ENCODE data around the gene THOC7. TPM values are rescaled to one million over a fixed set of nuclear protein-coding genes. Genes with fewer than 3 reads are reported as not detected.

Gene THOC7
- total RNA-seq, 1 experiment from 2014 or later, result 41.8 TPM

- Histone ChIP-seq H3K36me3 (ENCODE audit: low read depth, low read length) (no peaks in the 10 kb centered on the region), H3K4me2 (ENCODE audit: low read length) (peak overlapping the region; percentile 86), H3K9me2 (replicated peaks; ENCODE audit: low read length) (no peaks in the 10 kb centered on the region), H3K9ac (ENCODE audit: low read length) (peak overlapping the region; percentile 86), H3K27me3 (ENCODE audit: low read length) (no peaks in the 10 kb centered on the region), H3K4me1 (ENCODE audit: insufficient read depth, low read length) (0 out of 2 replicates have a peak, but pooled peaks cover 5% of the 10 kb centered on the region), H3K9me3 (ENCODE audit: low read length) (no peaks in the 10 kb centered on the region), H3K4me3 (ENCODE audit: low read length) (peak overlapping the region; percentile 76), H4K20me1 (ENCODE audit: low read length) (no peaks in the 10 kb centered on the region), H3K27ac (ENCODE audit: low read length) (peak overlapping the region; percentile 25), H3F3A (ENCODE audit: low read length, unreplicated experiment) (no peaks in the 10 kb centered on the region), H2AFZ (ENCODE audit: low read length) (peak overlapping the region; percentile 48), H3K79me2 (ENCODE audit: low read length) (peaks cover 75% of the 10 kb centered on the region)
- ChIA-PET POLR2A (ENCODE audit: unreplicated experiment) (no interaction called here), CTCF (no interaction called here)
- ATAC-seq (peak; percentile 58), DNase-seq (no peak)
- TF ChIP-seq EZH2 (IDR thresholded peaks at IDR 0.05; ENCODE audit: low read length, unreplicated experiment), result no peak
- TF ChIP-seq CTCF (conservative IDR thresholded peaks at IDR 0.05; ENCODE audit: low read depth, low read length), result no peak
- TF ChIP-seq EZH2phosphoT487 (IDR thresholded peaks at IDR 0.05; ENCODE audit: borderline replicate concordance, low read length), result no peak
- intact Hi-C loops (cut with micrococcal nuclease), result loop anchor here (5.0 kb wide), 2 partner anchors 48 to 128 kb away; partner anchors contain the start of gene SCAANT1
- no TSS peak for BruUV-seq (replicated peaks)
These were observed 681 bp upstream of the THOC7 start for GRCh38 chr3:63864008-63864964.

GRCh38 chr3:63862804-63863149 lies 828 bp downstream of the THOC7 start:
- Histone ChIP-seq H3K4me3 (ENCODE audit: low read length) (peak overlapping the region; percentile 75), H3K4me2 (ENCODE audit: low read length) (peak overlapping the region; percentile 85), H3K79me2 (ENCODE audit: low read length) (peaks cover 67% of the 10 kb centered on the region), H3K27ac (ENCODE audit: low read length) (0 out of 2 replicates have a peak overlapping the region, but pooled peaks have one; percentile 56), H3K9me2 (replicated peaks; ENCODE audit: low read length) (no peaks in the 10 kb centered on the region), H2AFZ (ENCODE audit: low read length) (peak overlapping the region; percentile 59), H3F3A (ENCODE audit: low read length, unreplicated experiment) (no peaks in the 10 kb centered on the region), H3K27me3 (ENCODE audit: low read length) (no peaks in the 10 kb centered on the region), H3K4me1 (ENCODE audit: insufficient read depth, low read length) (0 out of 2 replicates have a peak, but pooled peaks cover 5% of the 10 kb centered on the region), H3K9me3 (ENCODE audit: low read length) (no peaks in the 10 kb centered on the region), H4K20me1 (ENCODE audit: low read length) (no peaks in the 10 kb centered on the region), H3K36me3 (ENCODE audit: low read depth, low read length) (no peaks in the 10 kb centered on the region), H3K9ac (ENCODE audit: low read length) (peak overlapping the region; percentile 97)
- DNase-seq (no peak), ATAC-seq (peak; percentile 38)
- ChIA-PET CTCF (no interaction called here), POLR2A (ENCODE audit: unreplicated experiment) (no interaction called here)
- intact Hi-C loops (cut with micrococcal nuclease), result loop anchor here (5.0 kb wide), 2 partner anchors 50 to 130 kb away; partner anchors contain the start of gene SCAANT1
- TF ChIP-seq CTCF (conservative IDR thresholded peaks at IDR 0.05; ENCODE audit: low read depth, low read length), result no peak
- TF ChIP-seq EZH2 (IDR thresholded peaks at IDR 0.05; ENCODE audit: low read length, unreplicated experiment), result no peak
- no peak for TF ChIP-seq EZH2phosphoT487 (IDR thresholded peaks at IDR 0.05; ENCODE audit: borderline replicate concordance, low read length)
- BruUV-seq (replicated peaks), result no TSS peak

Measured in PC-3 (cell line).